ENCODE measurements around the gene ZDHHC18.
A peak's percentile ranks its signal among the peaks of the same experiment; 100 is the strongest.
"Not testable (repeated sequence)": the region's sequence is repeated elsewhere in the genome, so short reads cannot be mapped to it uniquely, and the experiment has no call there.

ZDHHC18 gene

DNA sequence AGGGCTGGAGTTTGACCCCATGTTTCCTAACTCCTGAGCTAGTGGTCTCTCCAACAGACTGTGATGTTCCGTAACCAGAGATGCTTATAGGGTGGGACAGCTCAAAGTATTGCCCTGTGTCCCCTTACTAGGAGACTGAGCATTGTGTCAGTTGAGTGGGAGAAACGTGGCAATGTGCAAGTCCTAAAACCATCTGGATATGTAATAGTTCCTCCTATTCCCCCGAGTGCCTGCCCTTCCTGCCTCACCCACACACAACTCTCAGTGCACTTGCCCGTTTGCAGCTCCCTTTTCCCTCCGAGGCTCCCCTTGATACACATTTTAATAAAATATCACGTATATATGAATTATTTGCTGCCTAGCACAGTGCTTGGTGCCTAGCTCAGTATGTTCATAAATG lies 35.3 kb upstream of the ZDHHC18 start:
- no peak for DNase-seq (ENCODE audit: low read depth, low spot score)

DNA sequence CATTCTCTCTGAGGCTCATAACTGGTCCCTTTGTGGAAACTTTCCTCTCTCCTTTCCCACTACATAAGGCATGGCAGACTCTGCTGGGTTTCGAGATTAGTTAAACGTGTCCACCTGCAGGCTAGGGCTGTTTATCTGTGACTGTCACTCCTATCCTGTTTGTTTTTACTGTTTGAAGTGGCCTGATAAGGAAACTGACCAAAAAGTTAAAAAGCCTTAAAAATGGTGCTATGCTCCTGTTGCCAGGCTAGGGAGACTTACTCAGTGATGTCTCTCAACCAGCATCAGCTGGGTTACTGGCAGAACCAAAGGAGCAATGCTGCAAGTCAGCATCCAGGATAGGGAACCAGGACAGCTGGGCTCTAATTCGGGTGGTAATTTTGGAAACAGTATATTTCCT lies 34.9 kb upstream of the ZDHHC18 start:
- no peak for DNase-seq (ENCODE audit: low read depth, low spot score)

DNA sequence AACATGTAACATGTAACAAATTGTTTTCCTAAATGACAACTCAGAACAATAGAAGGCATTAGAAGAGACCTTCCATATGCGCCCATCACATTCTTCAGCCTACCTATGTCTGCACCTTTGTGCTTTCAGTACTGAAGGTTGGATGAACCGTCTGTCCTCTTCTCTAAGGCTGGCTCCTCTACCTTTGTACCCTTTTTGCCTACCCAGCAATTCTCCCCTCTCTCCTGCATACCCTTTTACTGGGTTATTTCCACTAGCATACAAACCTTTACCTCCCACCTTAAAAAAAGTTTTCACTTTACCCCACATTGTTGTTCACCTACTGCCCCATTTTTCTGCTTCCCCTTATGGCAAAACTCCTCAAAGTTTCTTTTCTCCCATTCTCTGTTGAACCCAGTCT lies 33.6 kb upstream of the ZDHHC18 start:
- DNase-seq (ENCODE audit: low read depth, low spot score): no peak

DNA sequence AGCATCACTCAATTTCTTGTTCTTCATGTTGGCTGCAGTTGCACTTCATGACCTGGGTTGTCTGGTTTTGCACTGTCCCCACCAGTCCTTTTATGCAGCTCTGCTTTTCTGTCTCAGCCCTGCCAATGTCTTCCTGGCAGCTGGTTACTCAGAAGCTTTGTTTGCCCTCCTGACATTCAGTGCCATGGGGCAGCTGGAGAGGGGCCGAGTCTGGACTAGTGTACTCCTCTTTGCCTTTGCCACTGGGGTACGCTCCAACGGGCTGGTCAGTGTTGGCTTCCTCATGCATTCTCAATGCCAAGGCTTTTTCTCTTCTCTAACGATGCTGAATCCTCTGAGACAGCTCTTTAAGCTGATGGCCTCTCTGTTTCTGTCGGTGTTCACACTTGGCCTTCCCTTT lies 32.1 kb upstream of the ZDHHC18 start:
- no peak for DNase-seq (ENCODE audit: low read depth, low spot score)

DNA sequence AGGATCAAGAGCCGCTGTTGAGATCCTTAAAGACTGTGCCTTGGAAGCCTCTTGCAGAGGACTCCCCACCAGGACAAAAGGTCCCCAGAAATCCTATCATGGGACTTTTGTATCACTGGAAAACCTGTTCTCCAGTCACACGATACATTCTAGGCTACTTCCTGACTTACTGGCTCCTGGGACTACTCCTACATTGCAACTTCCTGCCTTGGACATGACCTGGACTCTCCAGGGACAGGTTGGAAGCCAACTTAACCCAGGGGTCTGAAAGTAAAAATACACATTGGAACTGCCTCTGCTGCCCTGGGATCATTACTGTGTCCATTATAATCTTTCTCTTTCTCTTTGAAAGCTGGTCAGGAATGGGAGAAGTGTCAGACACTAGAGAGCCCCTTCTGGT lies 28.9 kb upstream of the ZDHHC18 start:
- no peak for DNase-seq (ENCODE audit: low read depth, low spot score)

DNA sequence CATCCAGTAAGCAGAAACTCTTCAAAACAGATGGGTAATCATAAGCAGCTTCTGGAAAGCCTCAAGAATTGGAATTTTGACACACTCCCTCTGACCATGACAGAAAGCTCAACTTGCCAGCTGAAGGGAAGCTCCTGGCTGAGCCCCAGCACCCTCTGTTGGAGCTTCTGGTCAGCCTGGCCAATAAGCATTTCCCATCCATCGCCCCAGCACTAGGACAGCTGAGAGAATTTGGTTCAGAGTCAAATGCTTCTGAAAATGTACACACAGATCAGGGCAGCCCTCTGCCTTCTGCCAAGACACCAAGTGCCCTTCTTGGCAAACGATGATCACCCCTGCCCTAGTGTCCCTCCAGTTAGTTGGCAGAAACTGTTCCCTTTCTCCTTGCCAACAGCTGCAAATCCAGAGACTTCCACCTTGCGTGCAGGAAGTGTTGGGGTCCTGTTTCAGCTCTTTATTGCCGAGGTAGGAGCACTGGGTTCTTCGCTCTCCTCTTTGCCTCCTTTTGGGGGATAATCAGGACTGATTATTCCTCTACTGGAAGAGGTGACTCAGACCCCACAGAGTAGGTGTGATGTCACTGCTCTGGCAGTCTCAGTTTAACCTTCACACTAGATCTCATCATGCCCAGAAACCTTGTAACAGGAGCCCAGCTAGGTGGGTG lies 26.9 kb upstream of the ZDHHC18 start:
- no peak for DNase-seq (ENCODE audit: low read depth, low spot score)

DNA sequence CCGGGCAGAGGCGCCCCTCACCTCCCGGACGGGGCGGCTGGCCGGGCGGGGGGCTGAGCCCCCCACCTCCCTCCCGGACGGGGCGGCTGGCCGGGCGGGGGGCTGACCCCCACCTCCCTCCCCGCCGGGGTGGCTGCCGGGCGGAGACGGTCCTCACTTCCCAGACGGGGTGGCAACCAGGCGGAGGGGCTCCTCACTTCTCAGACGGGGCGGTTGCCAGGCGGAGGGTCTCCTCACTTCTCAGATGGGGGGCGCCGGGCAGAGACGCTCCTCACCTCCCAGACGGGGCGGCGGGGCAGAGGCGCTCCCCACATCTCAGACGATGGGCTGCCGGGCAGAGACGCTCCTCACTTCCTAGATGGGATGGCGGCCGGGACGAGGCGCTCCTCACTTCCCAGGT lies 22.6 kb upstream of the ZDHHC18 start:
- DNase-seq (ENCODE audit: low read depth, low spot score): not testable (repeated sequence)

DNA sequence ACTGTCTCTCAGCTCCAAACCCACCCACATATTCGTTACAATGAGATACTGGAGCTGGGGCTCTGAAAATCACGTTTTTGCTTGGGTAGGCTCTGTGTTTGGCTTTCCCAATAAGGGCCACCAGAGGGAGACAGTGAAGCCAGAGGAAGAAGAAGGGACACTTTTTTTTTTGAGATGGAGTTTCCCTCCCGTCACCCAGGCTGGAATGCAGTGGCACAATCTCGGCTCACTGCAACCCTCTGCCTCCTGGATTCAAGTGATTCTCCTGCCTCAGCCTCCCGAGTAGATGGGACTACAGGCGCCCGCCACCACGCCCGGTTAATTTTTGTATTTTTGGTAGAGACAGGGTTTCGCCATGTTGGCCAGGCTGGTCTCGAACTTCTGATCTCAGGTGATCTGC lies 16.4 kb upstream of the ZDHHC18 start:
- peak; percentile 61 for DNase-seq (ENCODE audit: low read depth, low spot score)

DNA sequence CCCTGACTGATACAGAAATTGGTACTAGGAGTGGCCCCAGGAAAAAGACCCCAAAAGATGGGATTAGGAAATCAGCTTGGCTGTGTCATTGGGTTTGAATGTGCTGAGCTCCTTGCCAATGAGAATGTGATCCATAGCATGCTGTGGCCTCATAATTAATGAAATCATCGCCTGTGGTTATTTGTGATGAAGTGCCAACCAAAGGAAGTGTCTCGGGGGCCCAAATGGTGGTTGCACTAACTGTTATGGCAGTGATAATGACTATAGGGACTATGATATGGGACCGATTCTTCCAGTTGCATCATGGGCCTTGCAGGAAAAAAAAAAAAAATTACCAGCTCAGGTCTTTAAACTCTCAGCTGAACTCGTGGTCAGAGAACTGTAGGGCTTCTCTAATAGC lies 15.4 kb upstream of the ZDHHC18 start:
- no peak for DNase-seq (ENCODE audit: low read depth, low spot score)

DNA sequence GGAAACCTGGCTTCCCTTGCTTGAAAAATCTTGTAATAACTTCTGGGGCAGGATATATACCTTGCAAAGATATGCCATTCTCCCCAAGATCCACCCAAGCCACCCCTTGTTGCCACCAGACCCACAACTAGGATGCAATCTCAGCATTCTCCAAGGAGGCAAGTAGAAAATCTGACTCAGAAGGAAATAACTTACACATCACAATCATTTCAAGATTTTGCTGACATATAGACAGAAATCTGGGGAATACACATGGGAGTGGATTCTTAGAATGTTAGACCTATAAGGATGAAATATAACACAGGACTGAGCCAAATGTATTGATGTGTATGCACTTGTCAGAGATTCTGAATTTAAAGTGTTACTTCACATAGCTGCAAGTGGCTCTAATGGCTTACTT lies 14.8 kb upstream of the ZDHHC18 start:
- DNase-seq (ENCODE audit: low read depth, low spot score): no peak

DNA sequence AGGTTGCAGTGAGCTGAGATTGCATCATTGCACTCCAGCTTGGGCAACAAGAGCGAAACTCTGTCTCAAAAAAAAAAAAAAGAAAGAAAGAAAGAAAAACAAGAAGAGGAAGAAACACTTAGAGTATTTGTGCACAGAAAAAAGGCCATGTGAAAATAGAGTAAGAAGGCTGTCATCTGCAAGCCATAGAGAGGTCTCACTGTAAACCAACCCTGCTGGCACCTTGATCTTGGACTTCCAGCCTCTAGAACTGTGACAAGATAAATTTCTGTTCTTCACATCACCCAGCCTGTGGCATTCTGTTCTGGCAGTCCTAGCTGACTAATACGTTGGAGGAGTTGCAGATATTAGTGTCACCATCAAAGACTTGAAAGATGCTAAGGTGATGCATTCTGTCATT lies 12.1 kb upstream of the ZDHHC18 start:
- DNase-seq (ENCODE audit: low read depth, low spot score): no peak

DNA sequence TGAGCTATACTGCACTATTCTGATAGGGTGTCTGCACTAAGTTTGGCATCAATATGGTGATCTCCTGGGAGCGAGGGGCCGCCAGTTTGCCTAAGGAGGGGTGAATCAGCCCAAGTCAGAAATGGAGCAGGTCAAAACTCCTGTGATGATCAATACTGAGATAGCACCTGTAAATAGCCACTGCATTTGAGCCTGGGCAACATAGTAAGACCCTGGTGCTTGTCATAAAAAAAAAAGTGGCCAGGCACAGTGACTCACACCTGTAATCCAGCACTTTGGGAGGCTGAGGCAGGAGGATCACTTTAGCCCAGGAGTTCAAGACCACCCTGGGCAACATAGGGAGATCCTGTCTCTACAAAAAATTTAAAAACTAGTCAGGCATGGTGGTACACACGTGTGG lies 11.6 kb upstream of the ZDHHC18 start:
- no peak for DNase-seq (ENCODE audit: low read depth, low spot score)

DNA sequence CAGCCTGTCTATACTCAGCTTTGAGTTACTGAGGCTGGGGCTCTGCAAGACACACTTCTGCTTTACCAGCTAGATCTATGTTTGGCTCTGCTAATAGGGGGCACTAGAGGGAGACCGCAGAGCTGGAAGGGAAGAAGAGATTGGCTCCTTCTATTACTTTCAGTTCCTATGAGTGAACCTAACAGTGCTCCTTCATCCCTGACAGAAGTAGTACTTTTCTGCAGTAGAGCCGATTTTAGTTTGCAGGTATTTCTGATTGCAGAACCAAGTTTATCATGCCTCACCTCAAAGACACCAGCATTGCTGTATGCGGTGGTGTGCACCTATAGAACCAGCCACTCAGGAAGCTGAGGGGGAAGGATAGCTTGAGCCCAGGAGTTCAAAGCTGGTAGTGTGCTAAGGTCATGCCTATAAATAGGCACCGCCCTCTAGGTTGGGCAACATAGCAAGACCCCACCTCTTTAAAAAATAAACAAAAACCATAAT lies 5.7 kb upstream of the ZDHHC18 start:
- no peak for DNase-seq (ENCODE audit: low read depth, low spot score)

DNA sequence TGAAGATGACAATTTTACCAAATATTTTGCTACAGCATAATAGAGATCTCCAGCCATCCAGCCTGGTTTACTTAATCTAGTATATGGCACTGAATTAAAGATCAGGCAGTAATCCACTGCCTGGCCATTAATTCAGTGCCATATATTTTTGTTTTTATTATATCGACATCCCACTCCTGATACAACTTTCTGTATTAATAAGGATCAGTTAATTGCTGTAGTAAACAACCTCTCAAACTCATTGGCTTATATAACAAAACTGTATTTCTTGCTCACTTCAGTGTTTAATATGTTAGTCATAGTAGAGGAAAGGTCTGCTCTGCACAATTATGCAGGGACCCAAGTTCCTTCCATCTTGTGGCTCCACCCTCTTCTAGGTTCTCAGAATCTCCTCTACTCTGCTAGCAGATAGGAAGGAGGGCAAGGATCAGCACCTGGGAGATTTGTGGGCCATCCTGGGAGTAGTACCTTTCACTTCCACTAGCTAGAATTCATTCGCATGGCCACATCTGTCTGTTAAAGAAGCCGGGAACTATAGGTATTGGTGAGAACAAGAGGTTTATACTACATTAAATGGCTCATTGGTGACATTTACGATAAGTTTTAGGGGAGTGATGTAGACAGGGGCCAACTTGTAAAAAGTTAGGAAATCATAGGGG lies 3.6 kb upstream of the ZDHHC18 start:
- no peak for DNase-seq (ENCODE audit: low read depth, low spot score)

DNA sequence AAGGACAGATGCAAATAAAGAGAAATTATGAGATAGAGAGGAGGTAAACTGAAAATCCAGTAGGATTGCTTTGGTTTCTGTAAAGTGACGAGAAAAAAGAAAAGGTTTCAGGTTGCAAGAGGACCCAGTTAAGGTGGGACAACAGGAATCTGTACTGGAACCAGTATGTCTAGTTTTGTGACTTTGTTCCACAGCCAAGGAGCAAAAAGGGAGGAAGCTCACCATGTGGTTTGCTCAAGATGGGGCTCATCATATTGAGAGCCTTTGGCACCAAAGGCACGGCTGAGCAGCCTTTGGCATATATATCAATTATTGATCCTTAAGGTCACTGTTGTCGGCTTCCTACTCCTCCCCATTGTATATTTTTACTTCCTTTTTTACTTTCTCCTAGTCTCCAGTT lies 1.8 kb upstream of the ZDHHC18 start:
- no peak for DNase-seq (ENCODE audit: low read depth, low spot score)

DNA sequence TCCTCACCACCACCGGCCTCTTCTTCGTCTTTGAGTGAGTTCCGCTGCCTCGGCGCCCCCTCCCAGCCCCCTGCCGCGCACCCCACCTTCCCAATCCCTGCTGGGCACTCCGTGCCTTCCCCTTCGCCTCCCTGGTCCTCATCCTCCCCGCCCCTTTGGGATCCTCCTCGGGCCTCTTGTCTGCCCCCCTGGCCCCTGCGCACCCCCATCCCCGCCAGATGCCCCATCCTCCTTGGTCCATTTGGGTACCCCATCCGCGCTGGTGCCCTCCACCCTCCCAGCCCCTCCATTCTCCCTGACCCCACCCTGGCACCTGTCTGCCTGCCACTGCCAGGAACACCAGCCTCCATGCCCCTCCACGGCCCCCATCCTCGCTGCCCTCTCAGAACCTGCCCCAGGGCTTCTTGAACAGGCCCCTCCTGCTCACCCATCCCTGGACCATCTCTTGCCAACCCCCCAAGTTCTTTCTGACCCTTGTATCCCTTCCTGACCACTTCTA lies 667 bp downstream of the ZDHHC18 start:
- DNase-seq (ENCODE audit: low read depth, low spot score): no peak

DNA sequence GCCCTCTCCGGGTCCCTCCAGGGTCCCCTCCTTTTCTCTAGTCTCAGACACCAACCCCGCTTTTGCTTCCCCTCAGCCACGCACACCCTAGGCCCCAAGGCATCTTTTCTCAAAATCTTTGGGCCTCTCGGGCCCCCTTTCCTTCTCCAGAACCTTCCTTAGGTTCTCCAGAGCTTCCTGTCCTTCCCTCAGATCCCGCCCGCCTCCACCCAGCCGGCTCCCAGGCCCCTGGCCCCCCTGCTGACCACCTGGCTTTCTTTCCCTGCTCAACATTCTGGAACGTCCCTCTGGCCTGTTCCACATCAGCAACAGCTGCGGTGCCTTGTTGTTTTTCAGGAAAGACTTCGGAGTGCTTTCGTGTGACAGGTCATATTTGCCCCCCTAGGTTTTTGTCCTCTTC lies 1.2 kb downstream of the ZDHHC18 start:
- DNase-seq (ENCODE audit: low read depth, low spot score): no peak

DNA sequence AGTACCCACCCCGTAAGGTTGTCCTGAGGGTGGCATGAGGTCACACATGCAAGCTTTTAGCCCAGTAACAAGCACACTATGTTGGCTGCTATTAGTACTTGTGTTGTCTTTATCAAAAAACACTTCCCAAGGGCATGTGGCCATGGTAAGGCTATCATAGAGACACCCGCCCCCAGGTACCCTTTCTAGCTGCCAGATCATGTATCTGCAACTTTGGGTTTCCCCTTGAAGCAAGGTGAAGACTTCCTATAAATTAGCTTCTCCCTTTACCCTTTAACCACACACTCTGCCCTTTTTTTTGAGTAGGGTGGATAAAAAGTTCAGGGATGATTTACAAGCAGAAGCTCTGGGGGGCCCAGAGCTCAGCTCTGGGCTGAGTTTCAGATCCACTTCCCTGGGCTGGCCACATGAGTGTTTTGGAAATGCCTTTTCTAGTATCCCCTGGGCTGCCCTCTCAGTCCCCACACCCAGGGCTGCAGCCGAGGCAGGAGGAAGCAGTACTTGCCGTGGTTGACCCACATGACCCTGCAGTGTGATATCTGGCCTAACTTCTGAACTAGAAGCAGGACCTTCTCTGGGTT lies 2.0 kb downstream of the ZDHHC18 start:
- DNase-seq (ENCODE audit: low read depth, low spot score): no peak

DNA sequence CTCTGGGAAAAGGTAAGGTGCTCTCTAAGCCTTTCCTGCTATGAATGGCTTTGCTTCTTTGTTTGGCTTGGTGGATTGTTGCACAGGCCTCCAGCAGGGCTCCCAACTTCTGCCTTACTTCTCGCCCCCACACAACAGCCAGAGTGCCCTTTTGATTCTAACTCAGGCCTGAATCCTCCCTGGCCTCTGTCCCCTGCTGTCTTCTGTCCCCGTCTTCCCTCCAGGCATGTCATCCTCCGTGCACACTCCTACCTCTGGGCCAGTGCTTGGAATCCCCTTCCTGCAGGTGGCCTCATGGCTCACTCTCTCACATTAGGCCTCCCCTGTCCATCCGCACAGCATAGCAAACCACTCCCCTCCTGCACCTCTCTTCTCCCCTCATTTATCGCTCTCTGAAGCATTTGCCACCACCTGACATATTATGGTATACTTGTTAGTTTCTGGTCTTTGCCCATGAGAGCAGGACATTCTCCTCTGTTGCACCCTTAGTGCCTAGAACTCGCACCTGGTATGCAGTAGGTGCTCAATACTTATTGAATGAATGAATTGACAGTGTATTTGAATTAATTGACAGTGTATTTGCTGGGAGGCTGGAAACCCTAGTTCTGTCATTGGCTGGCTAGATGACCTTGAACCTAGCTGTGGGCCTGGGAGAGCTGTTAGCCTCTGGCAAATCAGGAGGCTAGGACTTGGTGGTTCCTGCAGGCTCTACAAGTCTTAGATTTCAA lies 2.9 kb downstream of the ZDHHC18 start:
- DNase-seq (ENCODE audit: low read depth, low spot score): no peak

DNA sequence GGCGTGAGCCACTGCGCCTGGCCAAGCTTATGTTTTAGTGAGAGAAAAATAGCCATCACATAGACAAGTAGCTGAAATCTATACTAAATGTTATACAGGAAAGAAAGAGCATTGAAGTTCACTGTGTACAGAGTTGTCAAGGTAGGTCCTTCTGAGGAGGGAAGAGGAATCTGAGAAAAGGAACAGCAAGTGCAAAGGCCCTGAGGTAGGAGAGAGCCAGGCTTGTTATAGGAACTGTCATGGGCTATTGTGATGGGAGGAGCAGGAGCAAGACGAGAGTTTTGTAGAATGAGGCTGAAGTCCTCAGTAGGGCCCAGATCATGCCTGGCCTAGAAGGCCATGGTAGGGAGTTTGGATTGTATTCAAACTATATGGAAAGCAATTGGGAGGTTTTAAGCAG lies 4.6 kb downstream of the ZDHHC18 start:
- no peak for DNase-seq (ENCODE audit: low read depth, low spot score)

DNA sequence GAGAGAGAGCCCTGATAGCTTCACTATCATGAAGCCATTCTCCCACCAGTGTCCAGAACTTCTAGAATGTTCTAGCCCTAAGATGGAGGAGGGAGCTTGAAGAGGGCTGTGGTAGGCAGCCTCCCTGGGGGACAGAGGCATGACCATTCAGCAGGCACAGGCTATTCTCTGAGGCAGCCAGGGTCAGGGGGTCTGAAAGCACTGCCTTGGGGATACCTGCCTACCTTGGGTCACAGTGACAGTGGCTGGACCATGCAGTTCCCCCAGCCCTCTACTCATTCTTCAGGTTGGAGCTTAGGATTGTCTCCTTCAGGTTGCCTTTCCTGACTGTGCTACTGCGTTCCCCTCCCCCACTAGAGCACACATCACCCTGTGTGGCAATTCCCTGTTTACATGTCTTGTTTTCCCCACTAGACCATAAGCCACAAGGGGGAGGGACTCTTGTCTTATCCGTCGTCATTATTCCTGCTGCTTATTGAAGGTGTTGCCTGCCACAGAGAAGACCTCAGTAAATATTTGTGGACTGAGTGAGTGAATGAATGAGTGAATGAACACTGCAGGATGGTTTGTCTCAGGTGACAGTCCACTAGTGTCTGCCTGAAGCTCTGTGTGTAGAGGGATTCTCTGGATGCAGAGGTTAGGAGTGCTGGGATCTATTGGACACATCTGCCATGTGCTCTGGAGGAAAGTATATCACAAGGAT lies 5.2 kb downstream of the ZDHHC18 start:
- no peak for DNase-seq (ENCODE audit: low read depth, low spot score)
